Effector memory CD4-positive, alpha-beta T cell (primary cell): ENCODE results near the gene MYT1.
"Not testable (repeated sequence)": the region's sequence is repeated elsewhere in the genome, so short reads cannot be mapped to it uniquely, and the experiment has no call there.

Experiments used
- DNase-seq, 3 donors: peaks; one replicate each; pipeline ENCODE4 v3.0.0-alpha.2; 2020
- H3K27ac ChIP-seq: 2 replicates; pipeline ENCODE4 v1.7.0; 2013; ENCODE audit warnings: mild to moderate bottlenecking, low read length, moderate library complexity; ENCODE audit not compliant: insufficient read depth, poor library complexity, severe bottlenecking
- H3K27me3 ChIP-seq: replicated peaks from 2 replicates; pipeline ENCODE4 v1.7.0; 2013; ENCODE audit warnings: mild to moderate bottlenecking, low read length; ENCODE audit not compliant: insufficient read depth, control insufficient read depth, poor library complexity, severe bottlenecking
- H3K36me3 ChIP-seq: 2 replicates; pipeline ENCODE4 v1.7.0; 2013; ENCODE audit warnings: mild to moderate bottlenecking, low read length, moderate library complexity; ENCODE audit not compliant: control insufficient read depth, insufficient read depth
- H3K4me1 ChIP-seq: 2 replicates; pipeline ENCODE4 v1.7.0; 2013; ENCODE audit warnings: low read length, mild to moderate bottlenecking; ENCODE audit not compliant: control insufficient read depth, insufficient read depth, poor library complexity, severe bottlenecking
- H3K4me3 ChIP-seq: 2 replicates; pipeline ENCODE4 v1.7.0; 2013; ENCODE audit warnings: low read length, low read depth, mild to moderate bottlenecking; ENCODE audit not compliant: insufficient read depth, poor library complexity, severe bottlenecking
- H3K9me3 ChIP-seq: 2 replicates; pipeline ENCODE4 v1.7.0; 2013; ENCODE audit warnings: mild to moderate bottlenecking, low read length, moderate library complexity; ENCODE audit not compliant: control insufficient read depth

MYT1 gene

DNA sequence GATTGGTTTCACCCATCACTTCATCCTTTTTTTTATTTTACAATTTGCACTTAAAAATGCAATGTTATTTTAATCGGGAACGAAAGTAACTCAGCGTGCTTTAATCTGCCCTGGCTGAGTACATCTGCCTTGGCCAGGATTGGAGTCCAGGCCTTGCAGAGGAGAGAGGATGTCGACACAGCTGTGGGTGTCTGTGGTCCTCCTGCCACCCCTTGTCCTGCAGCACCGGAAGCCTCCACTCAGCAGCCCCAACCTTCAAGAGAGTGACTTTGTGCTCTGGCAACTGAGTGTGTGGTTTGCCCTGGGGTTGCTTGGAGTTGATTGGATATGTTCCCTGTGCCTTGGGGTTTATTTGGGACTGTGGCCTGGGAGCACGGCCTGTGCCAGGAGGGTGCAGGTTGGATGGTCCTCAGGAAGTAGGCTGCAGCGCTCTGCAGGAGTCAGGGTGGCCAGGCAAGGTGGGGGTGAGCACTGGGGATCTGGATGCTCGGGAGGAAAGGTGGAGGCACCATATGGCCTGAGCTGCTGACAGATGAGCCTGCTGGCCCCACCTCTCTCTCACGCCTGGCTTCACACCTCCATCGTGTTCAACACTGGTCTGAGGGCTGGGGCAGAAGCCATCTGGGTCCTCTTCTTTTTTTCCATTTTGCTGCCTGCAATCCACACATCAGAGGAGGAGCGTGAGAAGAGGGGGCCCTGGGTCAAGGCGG lies 4.3 kb downstream of the MYT1 start:
- H3K36me3 ChIP-seq, result no peaks in the 10 kb centered on the region
- H3K9me3 ChIP-seq, result no peaks in the 10 kb centered on the region
- no peak overlapping the region for H3K4me3 ChIP-seq
- H3K27me3 ChIP-seq, result peaks cover 4% of the 10 kb centered on the region
- DNase-seq, result no peak
- H3K4me1 ChIP-seq, result no peaks in the 10 kb centered on the region
- H3K27ac ChIP-seq, result no peak overlapping the region

- Histone ChIP-seq H3K4me1 (no peaks in the 10 kb centered on the region), H3K27me3 (peaks cover 4% of the 10 kb centered on the region), H3K9me3 (no peaks in the 10 kb centered on the region), H3K36me3 (no peaks in the 10 kb centered on the region), H3K4me3 (no peak overlapping the region), H3K27ac (no peak overlapping the region)
- DNase-seq, result no peak
Measured at GRCh38 chr20:64169091-64169560, 4.9 kb downstream of the MYT1 start.

DNA sequence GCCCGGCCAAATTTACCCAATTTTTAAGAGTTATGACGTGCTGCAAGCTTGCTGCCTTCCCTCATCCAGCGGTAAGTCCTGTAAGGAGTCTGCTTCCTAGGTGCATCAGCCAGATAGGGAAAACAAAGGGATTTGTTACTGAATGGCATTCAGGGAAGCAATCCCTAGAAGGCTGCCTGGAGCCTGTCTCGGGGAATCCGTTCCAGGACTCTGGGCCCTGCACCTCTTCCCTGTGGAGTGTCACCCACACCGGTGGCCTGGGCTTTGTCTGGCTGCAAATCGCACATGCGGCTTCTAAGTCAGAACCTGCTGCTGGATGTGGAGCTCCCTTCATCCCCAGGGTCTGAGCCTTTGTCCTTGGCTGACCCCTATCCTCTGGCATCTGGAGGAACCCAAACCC lies 7.0 kb downstream of the MYT1 start:
- Histone ChIP-seq H3K27ac (no peak overlapping the region), H3K4me3 (no peak overlapping the region), H3K36me3 (no peaks in the 10 kb centered on the region), H3K27me3 (peaks cover 4% of the 10 kb centered on the region), H3K4me1 (no peaks in the 10 kb centered on the region), H3K9me3 (no peaks in the 10 kb centered on the region)
- DNase-seq, result no peak

DNA sequence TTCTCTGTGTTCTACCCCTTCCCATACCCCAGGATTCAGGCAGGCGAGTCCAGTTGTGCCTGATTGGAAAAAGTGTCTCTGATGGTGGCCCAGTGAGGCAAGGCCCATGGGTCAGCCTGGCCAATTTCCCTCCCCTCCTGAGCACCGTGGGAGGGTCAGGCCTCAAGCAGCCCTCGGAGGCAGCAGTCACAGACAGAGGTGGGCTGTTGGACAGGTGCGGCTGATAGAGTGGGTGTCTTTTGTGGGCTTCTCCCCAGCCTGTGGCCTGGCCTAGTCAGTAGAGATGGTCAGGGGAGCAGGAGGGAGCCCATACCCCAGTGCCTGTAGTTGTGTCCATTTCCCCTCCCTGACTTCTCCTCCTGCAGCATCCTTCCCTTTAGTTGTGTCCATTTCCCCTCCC lies 8.9 kb downstream of the MYT1 start:
- H3K36me3 ChIP-seq, result no peaks in the 10 kb centered on the region
- no peak overlapping the region for H3K27ac ChIP-seq
- no peaks in the 10 kb centered on the region for H3K4me1 ChIP-seq
- DNase-seq, result no peak
- no peaks in the 10 kb centered on the region for H3K9me3 ChIP-seq
- no peak overlapping the region for H3K4me3 ChIP-seq
- no peaks in the 10 kb centered on the region for H3K27me3 ChIP-seq

DNA sequence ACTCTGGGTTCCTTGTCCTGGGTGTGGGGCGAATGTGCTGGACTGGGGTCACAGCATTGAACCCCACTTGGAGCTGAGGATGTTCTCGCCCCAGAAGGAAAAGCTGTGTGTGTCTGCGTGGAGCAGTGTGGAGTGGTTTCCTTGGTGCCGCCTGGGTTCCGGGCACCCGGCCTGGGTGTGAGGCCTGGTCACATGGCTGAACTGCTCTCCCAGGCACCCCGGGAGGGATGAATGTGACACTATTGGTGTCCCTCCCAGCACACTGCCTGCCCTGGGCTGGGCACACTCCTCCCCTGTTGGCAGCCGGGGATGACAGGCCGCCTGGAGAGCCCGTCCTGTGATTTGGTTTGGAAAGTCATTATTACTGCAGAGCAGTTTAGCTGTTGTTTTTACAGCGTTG lies 12.3 kb downstream of the MYT1 start:
- no peak overlapping the region for H3K27ac ChIP-seq
- H3K36me3 ChIP-seq, result no peaks in the 10 kb centered on the region
- H3K9me3 ChIP-seq, result no peaks in the 10 kb centered on the region
- H3K4me1 ChIP-seq, result no peaks in the 10 kb centered on the region
- DNase-seq, result no peak
- H3K4me3 ChIP-seq, result no peak overlapping the region
- no peaks in the 10 kb centered on the region for H3K27me3 ChIP-seq

- H3K36me3 ChIP-seq, result no peaks in the 10 kb centered on the region
- DNase-seq, result no peak
- no peak overlapping the region for H3K4me3 ChIP-seq
- no peaks in the 10 kb centered on the region for H3K4me1 ChIP-seq
- H3K27me3 ChIP-seq, result no peaks in the 10 kb centered on the region
- no peaks in the 10 kb centered on the region for H3K9me3 ChIP-seq
- H3K27ac ChIP-seq, result no peak overlapping the region
Measured at GRCh38 chr20:64176971-64177370, 12.7 kb downstream of the MYT1 start.

GRCh38 chr20:64177384-64177783 lies 13.1 kb downstream of the MYT1 start:
- Histone ChIP-seq H3K4me3 (no peak overlapping the region), H3K27me3 (no peaks in the 10 kb centered on the region), H3K9me3 (no peaks in the 10 kb centered on the region), H3K4me1 (no peaks in the 10 kb centered on the region), H3K36me3 (no peaks in the 10 kb centered on the region), H3K27ac (no peak overlapping the region)
- DNase-seq, result no peak

GRCh38 chr20:64177787-64178186 lies 13.5 kb downstream of the MYT1 start:
- Histone ChIP-seq H3K4me1 (no peaks in the 10 kb centered on the region), H3K27me3 (no peaks in the 10 kb centered on the region), H3K9me3 (no peaks in the 10 kb centered on the region), H3K36me3 (no peaks in the 10 kb centered on the region), H3K4me3 (no peak overlapping the region), H3K27ac (no peak overlapping the region)
- DNase-seq, result no peak

GRCh38 chr20:64178925-64179324 lies 14.7 kb downstream of the MYT1 start:
- not testable (repeated sequence) for H3K36me3 ChIP-seq, H3K4me3 ChIP-seq, DNase-seq, H3K4me1 ChIP-seq, H3K27me3 ChIP-seq, H3K27ac ChIP-seq, H3K9me3 ChIP-seq

- Histone ChIP-seq H3K27ac (no peak overlapping the region), H3K9me3 (no peaks in the 10 kb centered on the region), H3K36me3 (no peaks in the 10 kb centered on the region), H3K4me1 (no peaks in the 10 kb centered on the region), H3K4me3 (no peak overlapping the region), H3K27me3 (no peaks in the 10 kb centered on the region)
- DNase-seq, result no peak
Measured at GRCh38 chr20:64179805-64180204, 15.6 kb downstream of the MYT1 start.
